HepG2 (cell line): ENCODE results near the gene SUSD6. TPM values are rescaled to one million over a fixed set of nuclear protein-coding genes. Genes with fewer than 3 reads are reported as not detected.

ENCODE experiments used
- ARID4A ChIP-seq: sonication (generic); formaldehyde crosslinking; IDR thresholded peaks from 2 replicates; pipeline ENCODE4 v1.5.0; 2020; ENCODE audit warnings: mild to moderate bottlenecking, missing genetic modification reagents, borderline replicate concordance
- CAMTA2 ChIP-seq: sonication (generic); formaldehyde crosslinking; IDR thresholded peaks from 2 replicates; pipeline ENCODE4 v1.4.0; 2020; ENCODE audit warnings: mild to moderate bottlenecking, missing genetic modification reagents, borderline replicate concordance
- ESRRA ChIP-seq: sonication (generic); formaldehyde crosslinking; IDR thresholded peaks from 2 replicates; pipeline ENCODE4 v1.5.1; 2020; ENCODE audit warnings: mild to moderate bottlenecking, low read depth, missing genetic modification reagents
- HOXA5 ChIP-seq: sonication (generic); formaldehyde crosslinking; IDR thresholded peaks from 2 replicates; pipeline ENCODE4 v1.4.0; 2020; ENCODE audit warnings: missing genetic modification reagents
- MED8 ChIP-seq: sonication (generic); formaldehyde crosslinking; IDR thresholded peaks from 2 replicates; pipeline ENCODE4 v1.8.1; 2023; ENCODE audit warnings: mild to moderate bottlenecking, missing genetic modification reagents; ENCODE audit not compliant: insufficient replicate concordance
- MEF2D ChIP-seq: sonication (generic); formaldehyde crosslinking; IDR thresholded peaks from 2 replicates; pipeline ENCODE4 v1.5.1; 2020; ENCODE audit warnings: mild to moderate bottlenecking, missing genetic modification reagents
- MTA3 ChIP-seq: sonication (generic); formaldehyde crosslinking; IDR thresholded peaks from 2 replicates; pipeline ENCODE4 v1.4.0; 2020; ENCODE audit warnings: missing genetic modification reagents
- PPARG ChIP-seq: conservative IDR thresholded peaks from 2 replicates; pipeline ENCODE4 v1.6.1; 2016; ENCODE audit warnings: missing biosample characterization, missing genetic modification reagents
- SNAI1 ChIP-seq: sonication (generic); formaldehyde crosslinking; IDR thresholded peaks from 2 replicates; pipeline ENCODE4 v1.5.0; 2020; ENCODE audit warnings: mild to moderate bottlenecking, missing genetic modification reagents, borderline replicate concordance
- STAT5B ChIP-seq: sonication (generic); formaldehyde crosslinking; IDR thresholded peaks from 2 replicates; pipeline ENCODE4 v1.4.0; 2020; ENCODE audit warnings: missing genetic modification reagents
- TP53 ChIP-seq: sonication (generic); formaldehyde crosslinking; conservative IDR thresholded peaks from 2 replicates; pipeline ENCODE4 v1.4.0; 2020; ENCODE audit warnings: missing genetic modification reagents
- TSC22D2 ChIP-seq: sonication (generic); formaldehyde crosslinking; IDR thresholded peaks from 2 replicates; pipeline ENCODE4 v1.5.1; 2020; ENCODE audit warnings: missing genetic modification reagents, mild to moderate bottlenecking, borderline replicate concordance
- XBP1 ChIP-seq: sonication (generic); formaldehyde crosslinking; IDR thresholded peaks from 2 replicates; pipeline ENCODE4 v1.5.0; 2020; ENCODE audit warnings: missing genetic modification reagents
- ZNF160 ChIP-seq: sonication (generic); formaldehyde crosslinking; IDR thresholded peaks from 2 replicates; pipeline ENCODE4 v1.8.0; 2022; ENCODE audit warnings: mild to moderate bottlenecking, inconsistent platforms, missing genetic modification reagents
- ZNF503 ChIP-seq: sonication (generic); formaldehyde crosslinking; IDR thresholded peaks from 2 replicates; pipeline ENCODE4 v1.4.0; 2020; ENCODE audit warnings: missing genetic modification reagents
- ZNF713 ChIP-seq: sonication (generic); formaldehyde crosslinking; IDR thresholded peaks from 2 replicates; pipeline ENCODE4 v1.4.0; 2020; ENCODE audit warnings: mild to moderate bottlenecking, missing genetic modification reagents
- ZNF850 ChIP-seq: sonication (generic); formaldehyde crosslinking; conservative IDR thresholded peaks from 2 replicates; pipeline ENCODE4 v1.9.0; 2021; ENCODE audit warnings: mild to moderate bottlenecking, missing genetic modification reagents
- ZSCAN9 ChIP-seq: IDR thresholded peaks from 2 replicates; pipeline ENCODE4 v1.6.1; 2016; ENCODE audit warnings: borderline replicate concordance
- polyA plus RNA-seq, 8 experiments: library from polyadenylated mRNA; depleted of rRNA in 3 of 8; stranded (reverse) in 7 of 8; unstranded in 1 of 8; fragments of >200 nt; fragmentation: Illumina TruSeq in 4 of 8; extraction: Trizol in 4 of 8; gene quantifications; 2 replicates each; pipeline versions ENCODE4 v1.2.1 to v1.2.3, GENCODE V29; 2011 to 2016; ENCODE audit warnings: low read depth in 4 of 8, missing spikeins in 1 of 8, mixed read lengths in 1 of 8; ENCODE audit not compliant: insufficient read depth in 1 of 8
- total RNA-seq, 5 experiments: library from RNA; depleted of rRNA; stranded (reverse); fragments of >200 nt; fragmentation: Illumina TruSeq; extraction: Trizol; gene quantifications; 2 replicates each; pipeline ENCODE4 v1.2.3, GENCODE V29; 2016; ENCODE audit warnings: low read depth in 1 of 5
- TF ChIP-seq, protein P1 (sequence below): sonication (generic); formaldehyde crosslinking; IDR thresholded peaks from 2 replicates; pipeline ENCODE4 v1.4.0; 2020; ENCODE audit warnings: missing genetic modification reagents, borderline replicate concordance
- TF ChIP-seq, protein P2 (sequence below): sonication (generic); formaldehyde crosslinking; IDR thresholded peaks from 2 replicates; pipeline ENCODE4 v1.4.0; 2020; ENCODE audit warnings: missing genetic modification reagents, mild to moderate bottlenecking, borderline replicate concordance

SUSD6 gene
- total and polyA plus RNA-seq, 2 of the 13 experiments (the other 11 are each of a cell fraction or from before 2014, with no cell fraction given) = 7.2 to 7.4 TPM

- TF ChIP-seq, protein P1, sequence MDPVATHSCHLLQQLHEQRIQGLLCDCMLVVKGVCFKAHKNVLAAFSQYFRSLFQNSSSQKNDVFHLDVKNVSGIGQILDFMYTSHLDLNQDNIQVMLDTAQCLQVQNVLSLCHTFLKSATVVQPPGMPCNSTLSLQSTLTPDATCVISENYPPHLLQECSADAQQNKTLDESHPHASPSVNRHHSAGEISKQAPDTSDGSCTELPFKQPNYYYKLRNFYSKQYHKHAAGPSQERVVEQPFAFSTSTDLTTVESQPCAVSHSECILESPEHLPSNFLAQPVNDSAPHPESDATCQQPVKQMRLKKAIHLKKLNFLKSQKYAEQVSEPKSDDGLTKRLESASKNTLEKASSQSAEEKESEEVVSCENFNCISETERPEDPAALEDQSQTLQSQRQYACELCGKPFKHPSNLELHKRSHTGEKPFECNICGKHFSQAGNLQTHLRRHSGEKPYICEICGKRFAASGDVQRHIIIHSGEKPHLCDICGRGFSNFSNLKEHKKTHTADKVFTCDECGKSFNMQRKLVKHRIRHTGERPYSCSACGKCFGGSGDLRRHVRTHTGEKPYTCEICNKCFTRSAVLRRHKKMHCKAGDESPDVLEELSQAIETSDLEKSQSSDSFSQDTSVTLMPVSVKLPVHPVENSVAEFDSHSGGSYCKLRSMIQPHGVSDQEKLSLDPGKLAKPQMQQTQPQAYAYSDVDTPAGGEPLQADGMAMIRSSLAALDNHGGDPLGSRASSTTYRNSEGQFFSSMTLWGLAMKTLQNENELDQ = no peak
- TF ChIP-seq CAMTA2 (CRISPR knock-in tag) (no peak), XBP1 (CRISPR knock-in tag) (no peak), ZNF850 (CRISPR knock-in tag) (no peak), HOXA5 (CRISPR knock-in tag) (no peak), ZNF160 (CRISPR knock-in tag) (no peak), ZNF713 (CRISPR knock-in tag) (no peak), ARID4A (CRISPR knock-in tag) (peak; percentile 36; the same call in 1 of the 2 replicates), TSC22D2 (no peak), MEF2D (CRISPR knock-in tag) (peak; percentile 89), PPARG (CRISPR knock-in tag) (peak; percentile 43; the same call in 1 of the 2 replicates), MED8 (no peak), SNAI1 (no peak), MTA3 (no peak), ZNF503 (peak; percentile 80; the same call in 1 of the 2 replicates), ESRRA (CRISPR knock-in tag) (no peak), STAT5B (CRISPR knock-in tag) (no peak), TP53 (CRISPR knock-in tag) (no peak), ZSCAN9 (CRISPR knock-in tag) (0 out of 2 replicates have a peak, but pooled peaks have one; percentile 35)
- TF ChIP-seq, protein P2, sequence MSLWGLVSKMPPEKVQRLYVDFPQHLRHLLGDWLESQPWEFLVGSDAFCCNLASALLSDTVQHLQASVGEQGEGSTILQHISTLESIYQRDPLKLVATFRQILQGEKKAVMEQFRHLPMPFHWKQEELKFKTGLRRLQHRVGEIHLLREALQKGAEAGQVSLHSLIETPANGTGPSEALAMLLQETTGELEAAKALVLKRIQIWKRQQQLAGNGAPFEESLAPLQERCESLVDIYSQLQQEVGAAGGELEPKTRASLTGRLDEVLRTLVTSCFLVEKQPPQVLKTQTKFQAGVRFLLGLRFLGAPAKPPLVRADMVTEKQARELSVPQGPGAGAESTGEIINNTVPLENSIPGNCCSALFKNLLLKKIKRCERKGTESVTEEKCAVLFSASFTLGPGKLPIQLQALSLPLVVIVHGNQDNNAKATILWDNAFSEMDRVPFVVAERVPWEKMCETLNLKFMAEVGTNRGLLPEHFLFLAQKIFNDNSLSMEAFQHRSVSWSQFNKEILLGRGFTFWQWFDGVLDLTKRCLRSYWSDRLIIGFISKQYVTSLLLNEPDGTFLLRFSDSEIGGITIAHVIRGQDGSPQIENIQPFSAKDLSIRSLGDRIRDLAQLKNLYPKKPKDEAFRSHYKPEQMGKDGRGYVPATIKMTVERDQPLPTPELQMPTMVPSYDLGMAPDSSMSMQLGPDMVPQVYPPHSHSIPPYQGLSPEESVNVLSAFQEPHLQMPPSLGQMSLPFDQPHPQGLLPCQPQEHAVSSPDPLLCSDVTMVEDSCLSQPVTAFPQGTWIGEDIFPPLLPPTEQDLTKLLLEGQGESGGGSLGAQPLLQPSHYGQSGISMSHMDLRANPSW (CRISPR knock-in tag) = no peak
Measured at GRCh38 chr14:69690042-69690441, 78.6 kb downstream of the SUSD6 start (continued).
